Adrenal gland (tissue), 12 donors: ENCODE measurements around the gene PELI2. TPM values are rescaled to one million over a fixed set of nuclear protein-coding genes. Genes with fewer than 3 reads are reported as not detected.

ENCODE experiments used
- DNase-seq, 7 donors: peaks; one replicate each; pipeline ENCODE4 v3.0.0-alpha.2; 2019 to 2020
- H3K27ac ChIP-seq, 5 donors: fragments of 200-600 bp; sonication (generic) in 4 of 5; 1 replicate in 3 of 5; 2 replicates in 2 of 5; pipeline versions ENCODE4 v1.5.1 to v1.8.0; 2016 to 2020; ENCODE audit warnings: mild to moderate bottlenecking in 1 of 5
- H3K27me3 ChIP-seq: fragments of 200-600 bp; 2 replicates; pipeline ENCODE4 v1.8.0; 2021
- H3K36me3 ChIP-seq, 2 donors: fragments of 200-600 bp; replicated peaks in 1 of 2; 1 replicate in 1 of 2; 2 replicates in 1 of 2; pipeline versions ENCODE4 v1.5.1 to v1.8.0; 2018 to 2022
- H3K4me1 ChIP-seq, 2 donors: fragments of 200-600 bp; replicated peaks in 1 of 2; 1 replicate in 1 of 2; 2 replicates in 1 of 2; pipeline versions ENCODE4 v1.5.1 to v1.8.0; 2018 to 2021
- H3K4me3 ChIP-seq, 4 donors: fragments of 200-600 bp; sonication (generic) in 3 of 4; one replicate each; pipeline ENCODE4 v1.5.1; 2016 to 2018
- H3K9me3 ChIP-seq, 3 donors: fragments of 200-600 bp; sonication (generic) in 1 of 3; replicated peaks in 1 of 3; 1 replicate in 2 of 3; 2 replicates in 1 of 3; pipeline versions ENCODE4 v1.5.1 to v1.8.0; 2016 to 2021
- CTCF ChIP-seq, 6 experiments: fragments of 450-650 bp in 4 of 6; fragments of 200-600 bp in 2 of 6; sonication (generic) in 1 of 6; IDR thresholded peaks; 1 replicate in 5 of 6; 2 replicates in 1 of 6; pipeline versions ENCODE4 v1.5.1 to v1.8.0; 2016 to 2021; ENCODE audit warnings: antibody characterized with exemption in 6 of 6, mild to moderate bottlenecking in 2 of 6, moderate library complexity in 1 of 6
- POLR2A ChIP-seq, 2 donors: fragments of 450-650 bp; IDR thresholded peaks; one replicate each; pipeline ENCODE4 v1.6.1; 2017; ENCODE audit warnings: antibody characterized with exemption in 2 of 2, mild to moderate bottlenecking in 2 of 2, moderate library complexity in 1 of 2
- WGBS, 4 donors: extraction: QIAGEN DNeasy Blood & Tissue Kit in 2 of 4; methylation state at CpG; one replicate each; pipeline versions ENCODE4 v1.1.5 to v1.1.7; 2013 to 2017; 5-methylcytosine and 5-hydroxymethylcytosine counted together
- intact Hi-C, 2 donors: fragments of 100-400 bp; cut with DNase I; formaldehyde crosslinking; loops; one replicate each; pipeline versions ENCODE4 v1.14.1 to v1.15.0; 2022 to 2023
- polyA plus RNA-seq, 3 donors: library from polyadenylated mRNA; stranded (reverse); fragments of 200-250 nt in 2 of 3; fragments of 350-450 nt in 1 of 3; fragmentation: Illumina TruSeq in 1 of 3; extraction: RNeasy Lipid Tissue Mini Kit (QIAGEN cat#74804) in 1 of 3; gene quantifications; one replicate each; pipeline ENCODE4 v1.2.3, GENCODE V29; 2013 to 2014
- total RNA-seq, 9 donors: library from RNA; depleted of rRNA in 4 of 9; stranded (reverse); fragments of >200 nt in 4 of 9; fragments of 120-200 nt in 1 of 9; fragmentation: NEBNext Ultra II Directional in 1 of 9; extraction: Animal tissue kit (Norgen Biotek cat#: 25700) in 1 of 9; gene quantifications; one replicate each; pipeline versions ENCODE4 v1.1.0 to v1.2.4, GENCODE V29; 2013 to 2023
- donor health status: healthy with polysubstance abuse.
- donor health status: Bipolar disorder and iron deficiency.
- donor health status: DM: yes; HTN: yes; CAD: no.
- donor health status: DM: no; HTN: no; CAD: no.
- donor health status: DM: no; HTN: no; CAD: no.
- donor health status: DM: yes; HTN: yes; CAD: no.

Gene PELI2
- total and polyA plus RNA-seq, 12 donors, result 1.4 to 14.1 (median 5.9) TPM

GRCh38 chr14:56100556-56100955, 17.7 kb upstream of the PELI2 start:
- no peaks in the 10 kb centered on the region for H3K4me1 ChIP-seq
- no peak overlapping the region for H3K4me3 ChIP-seq
- no peaks in the 10 kb centered on the region for H3K36me3 ChIP-seq
- H3K27me3 ChIP-seq, result peaks cover 4% of the 10 kb centered on the region
- H3K9me3 ChIP-seq, result no peaks in the 10 kb centered on the region
- WGBS, 4 donors, result 67 to 82% (median 79%) methylated on average over 3 of the region's 3 CpGs
- DNase-seq, result no peak
- intact Hi-C loops, result no loop called here
- H3K27ac ChIP-seq, result no peak overlapping the region
- TF ChIP-seq CTCF (IDR thresholded peaks at IDR 0.05) (no peak), POLR2A (IDR thresholded peaks at IDR 0.05) (no peak)

DNA sequence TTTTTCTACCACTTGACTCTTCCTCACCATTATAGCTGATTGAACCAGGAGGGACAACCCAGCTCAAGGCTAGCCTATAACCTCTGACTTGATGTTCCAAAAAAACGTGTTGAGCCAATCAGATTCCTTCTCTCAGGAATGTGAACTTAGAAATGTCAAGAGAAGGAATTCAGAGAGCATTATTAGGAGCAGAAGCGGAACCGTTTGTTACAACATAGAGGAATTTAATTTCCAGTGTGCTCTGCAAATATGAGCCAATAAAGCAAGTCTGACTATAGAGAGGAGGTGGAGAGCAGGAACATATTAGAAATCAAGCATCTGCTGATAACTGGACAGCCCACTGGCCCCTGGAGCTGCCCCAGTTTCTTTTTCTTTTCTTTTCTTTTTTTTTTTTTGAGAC, 15.3 kb upstream of the PELI2 start:
- Histone ChIP-seq H3K4me1 (no peaks in the 10 kb centered on the region), H3K27me3 (no peaks in the 10 kb centered on the region), H3K4me3 (no peak overlapping the region), H3K36me3 (no peaks in the 10 kb centered on the region), H3K27ac (no peak overlapping the region), H3K9me3 (no peaks in the 10 kb centered on the region)
- TF ChIP-seq CTCF (IDR thresholded peaks at IDR 0.05) (no peak), POLR2A (IDR thresholded peaks at IDR 0.05) (no peak)
- DNase-seq, result peak in 1 of 7 donors; percentile 4
- 56 to 67% (median 59%) methylated on average over 3 of the region's 3 CpGs for WGBS, 4 donors
- intact Hi-C loops, result no loop called here

GRCh38 chr14:56107615-56108014, 10.6 kb upstream of the PELI2 start:
- intact Hi-C loops, result no loop called here
- Histone ChIP-seq H3K27me3 (no peaks in the 10 kb centered on the region), H3K9me3 (no peaks in the 10 kb centered on the region), H3K27ac (no peak overlapping the region), H3K4me1 (no peaks in the 10 kb centered on the region), H3K4me3 (no peak overlapping the region), H3K36me3 (no peaks in the 10 kb centered on the region)
- 64 to 83% (median 69%) methylated on average over 5 of the region's 5 CpGs for WGBS, 4 donors
- TF ChIP-seq POLR2A (IDR thresholded peaks at IDR 0.05), result no peak
- TF ChIP-seq CTCF (IDR thresholded peaks at IDR 0.05), result no peak
- DNase-seq, result no peak

DNA sequence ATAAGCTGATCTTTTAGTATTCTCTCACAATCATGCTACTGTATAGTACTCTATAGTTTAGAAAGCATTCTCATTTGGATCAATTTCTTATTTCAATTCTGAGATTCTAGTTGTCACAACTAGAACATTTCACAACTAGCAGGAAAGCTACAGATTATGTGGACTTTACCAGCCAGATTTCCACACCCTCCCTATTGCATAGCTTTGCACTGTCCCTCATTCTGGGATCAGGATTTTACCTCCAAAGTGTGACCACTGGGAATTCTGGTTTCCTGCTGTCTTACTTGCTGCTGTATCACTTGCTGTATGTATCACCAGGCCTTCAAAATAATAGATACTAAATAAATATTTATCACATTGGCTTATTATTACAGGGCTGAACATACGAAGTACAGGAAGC, 10.2 kb upstream of the PELI2 start:
- intact Hi-C loops, result no loop called here
- no peak for DNase-seq
- Histone ChIP-seq H3K36me3 (no peaks in the 10 kb centered on the region), H3K4me1 (no peaks in the 10 kb centered on the region), H3K27ac (no peak overlapping the region), H3K4me3 (no peak overlapping the region), H3K27me3 (no peaks in the 10 kb centered on the region), H3K9me3 (no peaks in the 10 kb centered on the region)
- TF ChIP-seq CTCF (IDR thresholded peaks at IDR 0.05) (no peak), POLR2A (IDR thresholded peaks at IDR 0.05) (no peak)
- WGBS, 4 donors, result 83 to 95% (median 89%) methylated on average over 1 of the region's 1 CpG
